HG02884 (cell line): Measurements from ENCODE around the gene DGLUCY.
"Not testable (repeated sequence)": the region's sequence is repeated elsewhere in the genome, so short reads cannot be mapped to it uniquely, and the experiment has no call there.

ENCODE experiments used
- ATAC-seq: cut with Tn5 transposase; IDR thresholded peaks from one replicate; pipeline ENCODE4 v1.9.1; 2021; ENCODE audit warnings: mild to moderate bottlenecking, moderate library complexity; ENCODE audit not compliant: unreplicated experiment

The DGLUCY gene

GRCh38 chr14:91204657-91205056 lies 90.8 kb downstream of the DGLUCY start:
- ATAC-seq: no peak

- ATAC-seq: no peak
Measured at GRCh38 chr14:91205459-91205858, 91.6 kb downstream of the DGLUCY start.

GRCh38 chr14:91207008-91207407 lies 93.1 kb downstream of the DGLUCY start:
- no peak for ATAC-seq

- ATAC-seq: no peak
Measured at GRCh38 chr14:91211017-91211416, 97.1 kb downstream of the DGLUCY start.

GRCh38 chr14:91214306-91214705 lies 100.4 kb downstream of the DGLUCY start:
- ATAC-seq: no peak

- ATAC-seq: no peak
Measured at GRCh38 chr14:91215381-91215780, 101.5 kb downstream of the DGLUCY start.

- ATAC-seq: no peak
Measured at GRCh38 chr14:91216731-91217226, 102.9 kb downstream of the DGLUCY start.

- no peak for ATAC-seq
Measured at GRCh38 chr14:91218014-91218413, 104.1 kb downstream of the DGLUCY start.

- no peak for ATAC-seq
Measured at GRCh38 chr14:91219517-91220389, 105.9 kb downstream of the DGLUCY start.

GRCh38 chr14:91220581-91221000 lies 106.7 kb downstream of the DGLUCY start:
- ATAC-seq: no peak

- ATAC-seq: no peak
Measured at GRCh38 chr14:91221270-91221669, 107.4 kb downstream of the DGLUCY start.

GRCh38 chr14:91223028-91223783 lies 109.3 kb downstream of the DGLUCY start:
- ATAC-seq: no peak

GRCh38 chr14:91225025-91225424 lies 111.2 kb downstream of the DGLUCY start:
- ATAC-seq: no peak

- ATAC-seq: not testable (repeated sequence)
Measured at GRCh38 chr14:91226360-91226759, 112.5 kb downstream of the DGLUCY start.

- ATAC-seq: no peak
Measured at GRCh38 chr14:91227183-91227628, 113.3 kb downstream of the DGLUCY start.

- peak; percentile 81 for ATAC-seq
Measured at GRCh38 chr14:91228112-91229004, 114.5 kb downstream of the DGLUCY start.

- ATAC-seq: no peak
Measured at GRCh38 chr14:91229005-91229382, 115.1 kb downstream of the DGLUCY start.

GRCh38 chr14:91229743-91230200 lies 115.9 kb downstream of the DGLUCY start:
- peak; percentile 67 for ATAC-seq

GRCh38 chr14:91230397-91231035 lies 116.6 kb downstream of the DGLUCY start:
- no peak for ATAC-seq

- ATAC-seq: no peak
Measured at GRCh38 chr14:91231446-91231845, 117.6 kb downstream of the DGLUCY start.
